Type B pancreatic cell (in vitro differentiated cells): ENCODE measurements around the gene CABP1. TPM values are rescaled to one million over a fixed set of nuclear protein-coding genes. Genes with fewer than 3 reads are reported as not detected.

Experiments
- DNase-seq: peaks from one replicate; pipeline ENCODE4 v3.0.0; 2021; ENCODE audit warnings: mixed read lengths; ENCODE audit not compliant: unreplicated experiment; ENCODE audit errors: extremely low spot score
- H3K27ac Mint-ChIP-seq: 2 replicates; pipeline ENCODE4 v1.8.0; 2021; ENCODE audit warnings: mild to moderate bottlenecking, mixed read lengths
- H3K27me3 Mint-ChIP-seq: 2 replicates; pipeline ENCODE4 v1.8.0; 2021; ENCODE audit warnings: mixed read lengths
- H3K36me3 Mint-ChIP-seq: 2 replicates; pipeline ENCODE4 v1.8.0; 2021; ENCODE audit warnings: mixed read lengths
- H3K4me1 Mint-ChIP-seq: one replicate; pipeline ENCODE4 v1.8.0; 2021; ENCODE audit warnings: mixed read lengths; ENCODE audit not compliant: unreplicated experiment
- H3K4me3 Mint-ChIP-seq: 2 replicates; pipeline ENCODE4 v1.8.0; 2021; ENCODE audit warnings: mild to moderate bottlenecking, mixed read lengths
- H3K9me3 Mint-ChIP-seq: 2 replicates; pipeline ENCODE4 v1.8.0; 2021; ENCODE audit warnings: mixed read lengths
- long read RNA-seq: library from polyadenylated mRNA; unstranded; transcript quantifications from one replicate; pipeline ENCODE4 v2.0.0, GENCODE V29; 2020
- total RNA-seq: library from RNA; stranded (reverse); gene quantifications from 2 replicates; pipeline ENCODE4 v1.2.1, GENCODE V29; 2021; ENCODE audit warnings: low replicate concordance
- TF ChIP-seq, protein P1 (sequence below): fragments of 200-600 bp; sonication (generic); conservative IDR thresholded peaks from 2 replicates; pipeline ENCODE4 v1.5.0; 2021; ENCODE audit warnings: antibody characterized with exemption, mild to moderate bottlenecking

The CABP1 gene
- total RNA-seq: 0.26 and 0.56 TPM in 2 replicates
- long read RNA-seq: 0 reads

DNA sequence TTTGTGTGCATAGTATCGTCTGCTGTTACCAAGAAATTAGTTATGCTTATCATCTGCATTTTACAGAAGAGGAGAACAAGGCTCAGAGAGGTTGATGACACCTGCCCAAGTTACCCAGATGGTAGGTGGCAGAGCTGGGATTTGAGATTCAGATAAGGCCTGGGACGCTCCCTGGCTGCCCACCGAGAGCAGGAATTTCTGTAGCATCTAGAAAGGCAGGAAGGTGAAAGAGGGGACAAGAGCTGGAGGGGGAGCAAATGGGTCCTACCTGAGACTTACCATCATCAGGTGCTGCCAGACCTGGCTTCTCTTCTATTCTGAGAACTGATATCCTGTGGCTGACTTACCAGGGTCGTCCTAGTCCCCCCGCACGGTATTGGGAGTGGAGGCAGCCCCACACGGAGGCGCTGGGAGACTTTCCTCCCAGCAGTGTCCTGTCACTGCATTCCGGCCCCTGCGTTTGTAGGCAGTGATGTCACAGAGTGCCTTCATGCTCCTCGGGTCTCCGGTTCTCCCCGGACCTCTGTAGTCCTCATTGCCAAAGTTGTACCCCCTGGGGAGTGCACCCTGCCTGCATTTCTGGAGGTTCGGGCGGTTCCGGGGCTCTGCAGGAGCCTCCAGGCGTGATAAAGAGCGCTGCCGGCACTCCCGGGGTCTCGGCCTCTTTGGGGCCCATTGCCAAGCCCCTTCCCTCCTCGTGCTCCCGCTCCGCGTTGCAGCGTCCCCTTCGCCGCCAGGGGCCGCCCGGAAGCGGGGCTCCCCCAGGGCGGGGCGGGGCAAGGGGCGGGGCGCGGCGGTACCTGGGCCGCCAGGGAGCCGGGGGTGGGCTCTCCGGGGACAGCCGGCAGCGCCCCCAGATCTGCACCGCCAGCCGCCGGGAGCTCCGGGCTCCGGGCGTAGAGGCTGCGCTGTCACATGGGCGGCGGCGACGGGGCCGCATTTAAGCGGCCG is at the start of gene CABP1:
CABP1 (plus strand) TSS at position 856 of the 951 bp plus-strand sequence; CDS start at position 916, 60 bp downstream.
- DNase-seq: no peak
- Mint-ChIP-seq H3K36me3 (no peaks in the 10 kb centered on the region), H3K9me3 (no peaks in the 10 kb centered on the region), H3K4me1 (peaks cover 8% of the 10 kb centered on the region), H3K27ac (peak within 1 kb of the TSS; percentile 17), H3K27me3 (peaks cover 72% of the 10 kb centered on the region), H3K4me3 (peak within 1 kb of the TSS; percentile 82)
- TF ChIP-seq, protein P1, sequence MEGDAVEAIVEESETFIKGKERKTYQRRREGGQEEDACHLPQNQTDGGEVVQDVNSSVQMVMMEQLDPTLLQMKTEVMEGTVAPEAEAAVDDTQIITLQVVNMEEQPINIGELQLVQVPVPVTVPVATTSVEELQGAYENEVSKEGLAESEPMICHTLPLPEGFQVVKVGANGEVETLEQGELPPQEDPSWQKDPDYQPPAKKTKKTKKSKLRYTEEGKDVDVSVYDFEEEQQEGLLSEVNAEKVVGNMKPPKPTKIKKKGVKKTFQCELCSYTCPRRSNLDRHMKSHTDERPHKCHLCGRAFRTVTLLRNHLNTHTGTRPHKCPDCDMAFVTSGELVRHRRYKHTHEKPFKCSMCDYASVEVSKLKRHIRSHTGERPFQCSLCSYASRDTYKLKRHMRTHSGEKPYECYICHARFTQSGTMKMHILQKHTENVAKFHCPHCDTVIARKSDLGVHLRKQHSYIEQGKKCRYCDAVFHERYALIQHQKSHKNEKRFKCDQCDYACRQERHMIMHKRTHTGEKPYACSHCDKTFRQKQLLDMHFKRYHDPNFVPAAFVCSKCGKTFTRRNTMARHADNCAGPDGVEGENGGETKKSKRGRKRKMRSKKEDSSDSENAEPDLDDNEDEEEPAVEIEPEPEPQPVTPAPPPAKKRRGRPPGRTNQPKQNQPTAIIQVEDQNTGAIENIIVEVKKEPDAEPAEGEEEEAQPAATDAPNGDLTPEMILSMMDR: peak; percentile 72

DNA sequence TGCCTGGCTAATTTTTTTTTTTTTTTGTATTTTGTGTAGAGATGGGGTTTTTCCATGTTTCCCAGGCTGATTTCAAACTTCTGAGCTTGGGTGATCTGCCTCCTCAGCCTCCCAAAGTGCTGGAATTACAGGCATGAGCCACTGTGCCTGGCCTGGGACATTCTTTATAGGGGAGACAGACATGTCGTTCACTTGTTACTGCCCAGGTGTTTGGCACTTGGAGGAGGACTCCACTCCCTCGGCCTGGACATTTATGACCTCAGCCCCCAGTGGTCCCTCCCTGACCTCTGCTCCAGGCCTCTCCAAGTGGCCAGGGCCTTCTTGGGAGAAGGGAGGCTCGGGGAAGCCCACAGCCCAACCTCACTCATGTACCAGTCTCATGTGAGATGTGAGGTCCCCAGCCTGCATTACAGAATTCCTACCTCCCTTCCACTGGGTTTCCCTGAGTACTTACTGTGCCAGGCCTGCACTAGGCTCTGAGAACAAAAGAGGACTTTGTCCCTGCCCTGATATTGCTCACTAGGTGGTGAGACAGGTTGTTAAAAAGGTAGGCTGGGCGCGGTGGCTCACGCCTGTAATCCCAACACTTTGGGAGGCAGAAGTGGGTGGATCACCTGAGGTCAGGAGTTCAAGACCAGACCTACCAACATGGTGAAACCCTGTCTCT is 49.6 kb upstream of the CABP1 start:
- no peaks in the 10 kb centered on the region for H3K9me3 Mint-ChIP-seq
- no peak overlapping the region for H3K4me3 Mint-ChIP-seq
- TF ChIP-seq, protein P1: no peak
- H3K36me3 Mint-ChIP-seq: no peaks in the 10 kb centered on the region
- H3K27ac Mint-ChIP-seq: no peak overlapping the region
- DNase-seq: no peak
- peaks cover 27% of the 10 kb centered on the region for H3K27me3 Mint-ChIP-seq
- no peaks in the 10 kb centered on the region for H3K4me1 Mint-ChIP-seq

DNA sequence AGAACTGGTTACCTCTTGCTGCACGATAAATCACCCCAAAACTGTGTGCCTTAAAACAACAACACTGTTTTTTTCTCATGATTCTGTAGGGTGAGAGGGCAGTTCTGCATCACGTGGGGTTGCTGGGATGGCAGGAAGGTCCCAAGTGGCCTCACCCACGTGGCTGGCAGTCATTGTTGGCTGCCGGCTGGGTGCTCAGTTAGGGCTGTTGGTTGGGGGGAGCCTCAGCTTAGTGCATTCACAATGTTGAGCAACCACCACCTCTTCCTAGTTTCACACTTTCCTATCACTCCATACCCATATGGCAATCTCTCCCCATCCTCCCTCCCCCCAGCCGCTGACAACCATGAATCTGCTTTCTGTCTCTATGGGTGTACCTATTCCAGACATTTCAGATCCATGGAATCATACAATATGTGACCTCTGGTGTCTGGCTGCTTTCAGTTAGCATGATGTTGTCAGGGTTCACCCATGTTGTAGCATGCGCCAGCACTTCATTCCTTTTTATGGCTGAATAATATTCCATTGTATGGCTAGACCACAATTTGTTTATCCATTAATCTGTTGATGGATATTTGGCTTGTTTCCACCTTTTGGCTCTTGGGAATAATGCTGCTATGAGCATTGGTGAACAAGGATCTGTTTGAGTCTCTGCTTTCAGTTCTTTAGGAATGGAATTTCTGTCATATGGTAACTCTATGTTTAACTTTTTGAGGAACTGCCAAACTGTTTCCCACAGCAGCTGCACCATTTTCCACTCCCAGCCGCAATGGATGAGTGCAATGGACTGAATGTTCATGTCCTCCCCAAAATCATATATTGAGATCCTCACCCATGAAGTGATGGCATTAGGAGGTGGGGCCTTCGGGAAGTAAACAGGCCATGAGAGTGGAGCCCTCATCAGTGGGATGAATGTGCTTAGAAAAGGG is 48.0 kb upstream of the CABP1 start:
- Mint-ChIP-seq H3K27me3 (peaks cover 14% of the 10 kb centered on the region), H3K36me3 (no peaks in the 10 kb centered on the region), H3K27ac (no peak overlapping the region), H3K4me3 (no peak overlapping the region), H3K9me3 (no peaks in the 10 kb centered on the region), H3K4me1 (no peaks in the 10 kb centered on the region)
- TF ChIP-seq, protein P1: no peak
- no peak for DNase-seq

DNA sequence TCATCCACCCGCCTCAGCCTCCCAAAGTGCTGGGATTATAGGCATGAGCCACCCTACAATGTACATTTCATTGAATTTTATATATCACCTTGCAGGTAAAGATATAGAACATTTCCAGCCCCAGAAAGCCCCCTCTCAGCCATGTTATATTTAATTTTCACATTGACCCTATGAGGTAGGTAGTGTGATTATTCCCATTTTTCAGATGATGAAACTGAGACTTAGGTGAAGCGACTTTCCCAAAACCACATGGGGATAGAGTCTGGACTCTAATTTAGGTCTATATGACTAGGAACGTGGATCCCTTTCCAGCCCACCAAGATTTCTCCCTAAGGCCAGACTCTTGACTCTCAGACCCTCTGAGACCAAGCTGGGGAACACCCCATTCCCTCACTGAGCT is 43.5 kb upstream of the CABP1 start:
- H3K36me3 Mint-ChIP-seq: no peaks in the 10 kb centered on the region
- H3K9me3 Mint-ChIP-seq: no peaks in the 10 kb centered on the region
- TF ChIP-seq, protein P1: no peak
- DNase-seq: no peak
- no peak overlapping the region for H3K4me3 Mint-ChIP-seq
- no peaks in the 10 kb centered on the region for H3K4me1 Mint-ChIP-seq
- H3K27ac Mint-ChIP-seq: no peak overlapping the region
- H3K27me3 Mint-ChIP-seq: peaks cover 29% of the 10 kb centered on the region

DNA sequence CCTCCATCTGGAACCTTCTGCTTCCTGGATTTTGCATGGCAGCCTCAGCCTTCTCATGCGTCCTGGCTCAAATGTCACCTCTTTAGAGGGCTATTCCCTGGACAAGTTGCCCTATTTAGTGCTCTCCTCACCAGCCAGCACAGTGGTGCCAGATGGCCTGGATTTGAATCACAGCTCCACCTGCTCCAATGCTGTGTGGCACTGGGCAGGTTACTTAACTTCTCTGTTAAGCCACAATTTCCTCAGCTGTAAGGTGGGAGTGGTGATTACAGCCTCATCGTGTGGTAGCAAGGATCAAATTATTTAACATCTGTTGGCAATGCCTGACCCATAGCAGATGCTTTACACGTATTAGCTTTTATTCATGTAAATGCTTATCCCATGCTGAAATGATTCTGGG is 42.6 kb upstream of the CABP1 start:
- Mint-ChIP-seq H3K27me3 (peaks cover 28% of the 10 kb centered on the region), H3K36me3 (no peaks in the 10 kb centered on the region), H3K9me3 (no peaks in the 10 kb centered on the region), H3K4me1 (no peaks in the 10 kb centered on the region), H3K4me3 (no peak overlapping the region), H3K27ac (peak overlapping the region; percentile 48)
- TF ChIP-seq, protein P1: no peak
- no peak for DNase-seq
